ENCODE data around the gene GINS3.

GRCh38 chr16:58363746-58364393 lies 28.4 kb upstream of the GINS3 start:
- no peak for TF ChIP-seq POLR2A (IDR thresholded peaks at IDR 0.05)
- TF ChIP-seq CTCF (IDR thresholded peaks at IDR 0.05), result no peak
